ENCODE data around the gene DCAF4L1.

DNA sequence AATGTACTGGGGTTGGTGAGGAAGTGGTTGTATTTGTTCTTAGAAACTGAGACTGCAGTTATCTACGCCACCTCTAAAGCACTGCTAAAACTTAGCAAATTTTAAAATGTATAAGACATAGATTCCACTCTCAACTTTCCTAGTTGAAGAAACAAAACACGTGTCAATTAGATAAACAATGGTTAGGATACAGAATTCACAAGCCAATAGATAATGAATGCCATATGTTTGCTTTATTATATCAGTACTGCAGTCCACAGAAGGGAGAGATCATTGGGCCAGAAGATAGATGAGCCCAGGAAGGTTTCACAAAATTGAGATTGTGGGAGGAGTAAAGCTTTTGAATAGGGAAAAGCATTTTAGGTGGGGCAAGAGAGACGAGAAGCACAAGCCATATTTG, 32.0 kb upstream of the DCAF4L1 start:
- TF ChIP-seq ZFX (IDR thresholded peaks at IDR 0.05; ENCODE audit: borderline replicate concordance) = no peak
- TF ChIP-seq CTCF (IDR thresholded peaks at IDR 0.05) = no peak
